ENCODE measurements around the gene TLE1. TPM values are rescaled to one million over a fixed set of nuclear protein-coding genes. Genes with fewer than 3 reads are reported as not detected.

Gene TLE1
- total and polyA plus RNA-seq, 5 donors from 2014 or later = 0.03 to 5.5 (median 0.43) TPM; not detected in 1

DNA sequence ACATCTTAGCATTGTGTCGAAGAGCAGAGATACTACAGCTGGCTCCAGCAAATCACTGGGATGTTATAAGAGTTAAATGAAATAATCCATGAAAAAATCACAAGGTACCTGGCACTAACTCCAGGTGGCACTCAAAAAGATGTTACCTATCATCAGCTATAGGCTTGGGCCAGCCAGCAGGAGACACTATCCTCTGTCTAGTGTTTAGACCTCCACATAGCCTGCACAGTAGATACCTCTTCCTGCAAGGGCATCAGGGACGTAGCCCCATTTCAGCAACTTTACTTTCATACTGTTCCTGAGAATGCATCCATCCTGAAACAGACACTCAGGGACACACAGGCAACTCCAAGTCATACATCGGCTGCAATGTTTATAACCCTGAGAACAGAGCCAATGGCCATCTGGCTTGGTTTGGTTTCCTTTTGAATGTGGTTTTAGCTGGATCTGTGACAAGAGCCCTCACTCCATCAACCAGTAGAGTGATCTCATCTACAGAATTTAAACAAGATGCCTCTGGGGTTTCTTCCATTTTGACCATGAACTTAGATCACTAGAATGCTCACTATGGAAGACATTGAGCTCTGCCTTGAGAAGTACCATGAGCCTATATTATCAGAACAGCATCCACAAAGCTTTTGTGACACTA lies 69.9 kb downstream of the TLE1 start:
- ATAC-seq (ENCODE audit: low read depth in 2 of 2) = no peak
- no peak overlapping the region for H3K27ac ChIP-seq (ENCODE audit: insufficient read depth, low read length, poor library complexity, severe bottlenecking)
- no peaks in the 10 kb centered on the region for H3K36me3 Mint-ChIP-seq
- H3K9me3 Mint-ChIP-seq = peaks cover 0 to 3% (median 0%) of the 10 kb centered on the region in 7 donors
- DNase-seq = no peak
- H3K27me3 Mint-ChIP-seq = no peaks in the 10 kb centered on the region
- no peaks in the 10 kb centered on the region for H3K36me3 ChIP-seq (ENCODE audit: control insufficient read depth, insufficient read depth, low read length)
- H3K4me3 ChIP-seq (ENCODE audit: low read depth, low read length) = no peak overlapping the region
- H3K27ac Mint-ChIP-seq = no peak overlapping the region
- H3K4me1 ChIP-seq (ENCODE audit: control insufficient read depth, insufficient read depth, low read length, poor library complexity, severe bottlenecking) = no peaks in the 10 kb centered on the region
- no peaks in the 10 kb centered on the region for H3K9me3 ChIP-seq (ENCODE audit: control insufficient read depth in 2 of 2, low read length in 2 of 2)
- H3K27me3 ChIP-seq (ENCODE audit: control insufficient read depth, insufficient read depth, low read length) = no peaks in the 10 kb centered on the region
- no peak overlapping the region for H3K4me3 Mint-ChIP-seq
- peaks cover 0 to 2% (median 0%) of the 10 kb centered on the region in 4 donors for H3K4me1 Mint-ChIP-seq

DNA sequence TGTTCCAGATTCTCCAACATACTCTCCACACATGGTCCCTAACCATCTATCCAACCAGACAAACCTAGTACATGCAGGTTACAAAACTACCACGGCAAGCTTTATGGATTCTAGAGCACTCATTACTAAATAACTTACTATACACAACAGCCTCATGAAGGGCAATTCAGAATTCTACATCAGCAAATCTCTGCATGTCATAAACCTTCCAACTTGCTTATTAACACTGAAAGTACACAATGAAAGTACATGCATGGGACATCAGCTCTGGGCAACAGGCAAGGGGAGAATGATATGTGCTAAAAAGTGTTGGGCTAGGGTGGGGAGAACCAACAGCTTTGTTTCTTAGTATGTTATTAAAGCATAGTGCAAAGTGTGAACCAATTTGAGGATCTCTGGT lies 70.4 kb downstream of the TLE1 start:
- peaks cover 0 to 3% (median 0%) of the 10 kb centered on the region in 7 donors for H3K9me3 Mint-ChIP-seq
- H3K27ac Mint-ChIP-seq = no peak overlapping the region
- no peak for ATAC-seq (ENCODE audit: low read depth in 2 of 2)
- peaks cover 0 to 2% (median 0%) of the 10 kb centered on the region in 4 donors for H3K4me1 Mint-ChIP-seq
- Histone ChIP-seq H3K27me3 (ENCODE audit: control insufficient read depth, insufficient read depth, low read length) (no peaks in the 10 kb centered on the region), H3K4me1 (ENCODE audit: control insufficient read depth, insufficient read depth, low read length, poor library complexity, severe bottlenecking) (no peaks in the 10 kb centered on the region), H3K36me3 (ENCODE audit: control insufficient read depth, insufficient read depth, low read length) (no peaks in the 10 kb centered on the region), H3K27ac (ENCODE audit: insufficient read depth, low read length, poor library complexity, severe bottlenecking) (no peak overlapping the region), H3K9me3 (ENCODE audit: control insufficient read depth in 2 of 2, low read length in 2 of 2) (no peaks in the 10 kb centered on the region), H3K4me3 (ENCODE audit: low read depth, low read length) (no peak overlapping the region)
- no peaks in the 10 kb centered on the region for H3K27me3 Mint-ChIP-seq
- H3K4me3 Mint-ChIP-seq = no peak overlapping the region
- DNase-seq = no peak
- no peaks in the 10 kb centered on the region for H3K36me3 Mint-ChIP-seq

- peaks cover 0 to 1% (median 0%) of the 10 kb centered on the region in 7 donors for H3K9me3 Mint-ChIP-seq
- H3K36me3 Mint-ChIP-seq = no peaks in the 10 kb centered on the region
- H3K4me3 Mint-ChIP-seq = no peak overlapping the region
- no peaks in the 10 kb centered on the region for H3K27me3 Mint-ChIP-seq
- Histone ChIP-seq H3K36me3 (ENCODE audit: control insufficient read depth, insufficient read depth, low read length) (no peaks in the 10 kb centered on the region), H3K4me3 (ENCODE audit: low read depth, low read length) (no peak overlapping the region), H3K4me1 (ENCODE audit: control insufficient read depth, insufficient read depth, low read length, poor library complexity, severe bottlenecking) (no peaks in the 10 kb centered on the region), H3K27me3 (ENCODE audit: control insufficient read depth, insufficient read depth, low read length) (no peaks in the 10 kb centered on the region), H3K9me3 (ENCODE audit: control insufficient read depth in 2 of 2, low read length in 2 of 2) (peaks cover 0 to 3% of the 10 kb centered on the region in 2 experiments), H3K27ac (ENCODE audit: insufficient read depth, low read length, poor library complexity, severe bottlenecking) (no peak overlapping the region)
- peaks cover 0 to 2% (median 0%) of the 10 kb centered on the region in 4 donors for H3K4me1 Mint-ChIP-seq
- H3K27ac Mint-ChIP-seq = no peak overlapping the region
- DNase-seq = no peak
- ATAC-seq (ENCODE audit: low read depth in 2 of 2) = no peak
Measured at GRCh38 chr9:81616141-81616540, 73.2 kb downstream of the TLE1 start.

DNA sequence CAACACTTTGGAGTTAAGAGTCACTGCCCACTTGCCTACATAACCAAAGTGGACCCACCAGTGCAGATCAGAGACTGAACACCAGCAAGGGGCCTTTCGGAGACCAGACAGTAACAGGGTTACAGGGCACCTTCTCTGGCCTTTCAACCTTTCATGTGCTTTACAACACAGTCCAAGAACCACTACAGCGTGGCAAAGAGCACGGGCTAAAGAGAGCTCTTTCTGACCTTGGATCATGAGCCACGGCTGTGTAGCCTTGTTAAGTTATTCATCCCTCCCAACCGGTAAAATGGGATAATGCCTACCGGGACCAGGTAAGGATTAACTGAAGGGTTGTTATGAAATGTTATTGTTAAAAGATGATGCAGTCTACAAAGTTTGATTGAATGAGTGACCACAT lies 75.0 kb downstream of the TLE1 start:
- peaks cover 0 to 5% (median 0%) of the 10 kb centered on the region in 7 donors for H3K9me3 Mint-ChIP-seq
- ATAC-seq (ENCODE audit: low read depth in 2 of 2) (no peak), DNase-seq (no peak)
- no peak overlapping the region for H3K27ac Mint-ChIP-seq
- no peaks in the 10 kb centered on the region for H3K36me3 ChIP-seq (ENCODE audit: control insufficient read depth, insufficient read depth, low read length)
- H3K27ac ChIP-seq (ENCODE audit: insufficient read depth, low read length, poor library complexity, severe bottlenecking) = no peak overlapping the region
- no peaks in the 10 kb centered on the region for H3K4me1 Mint-ChIP-seq
- no peaks in the 10 kb centered on the region for H3K36me3 Mint-ChIP-seq
- H3K4me1 ChIP-seq (ENCODE audit: control insufficient read depth, insufficient read depth, low read length, poor library complexity, severe bottlenecking) = no peaks in the 10 kb centered on the region
- H3K4me3 Mint-ChIP-seq = no peak overlapping the region
- H3K27me3 ChIP-seq (ENCODE audit: control insufficient read depth, insufficient read depth, low read length) = no peaks in the 10 kb centered on the region
- no peak overlapping the region for H3K4me3 ChIP-seq (ENCODE audit: low read depth, low read length)
- no peaks in the 10 kb centered on the region for H3K27me3 Mint-ChIP-seq
- peaks cover 0 to 3% of the 10 kb centered on the region in 2 experiments for H3K9me3 ChIP-seq (ENCODE audit: control insufficient read depth in 2 of 2, low read length in 2 of 2)

GRCh38 chr9:81613002-81613812 lies 76.1 kb downstream of the TLE1 start:
- Histone ChIP-seq H3K4me1 (ENCODE audit: control insufficient read depth, insufficient read depth, low read length, poor library complexity, severe bottlenecking) (no peaks in the 10 kb centered on the region), H3K27ac (ENCODE audit: insufficient read depth, low read length, poor library complexity, severe bottlenecking) (no peak overlapping the region), H3K4me3 (ENCODE audit: low read depth, low read length) (no peak overlapping the region), H3K9me3 (ENCODE audit: control insufficient read depth in 2 of 2, low read length in 2 of 2) (peaks cover 0 to 3% of the 10 kb centered on the region in 2 experiments), H3K36me3 (ENCODE audit: control insufficient read depth, insufficient read depth, low read length) (no peaks in the 10 kb centered on the region), H3K27me3 (ENCODE audit: control insufficient read depth, insufficient read depth, low read length) (no peaks in the 10 kb centered on the region)
- Mint-ChIP-seq H3K4me1 (no peaks in the 10 kb centered on the region), H3K27ac (no peak overlapping the region), H3K9me3 (peaks cover 0 to 5% (median 0%) of the 10 kb centered on the region in 7 donors), H3K27me3 (no peaks in the 10 kb centered on the region), H3K4me3 (no peak overlapping the region), H3K36me3 (no peaks in the 10 kb centered on the region)
- no peak for DNase-seq
- no peak for ATAC-seq (ENCODE audit: low read depth in 2 of 2)

DNA sequence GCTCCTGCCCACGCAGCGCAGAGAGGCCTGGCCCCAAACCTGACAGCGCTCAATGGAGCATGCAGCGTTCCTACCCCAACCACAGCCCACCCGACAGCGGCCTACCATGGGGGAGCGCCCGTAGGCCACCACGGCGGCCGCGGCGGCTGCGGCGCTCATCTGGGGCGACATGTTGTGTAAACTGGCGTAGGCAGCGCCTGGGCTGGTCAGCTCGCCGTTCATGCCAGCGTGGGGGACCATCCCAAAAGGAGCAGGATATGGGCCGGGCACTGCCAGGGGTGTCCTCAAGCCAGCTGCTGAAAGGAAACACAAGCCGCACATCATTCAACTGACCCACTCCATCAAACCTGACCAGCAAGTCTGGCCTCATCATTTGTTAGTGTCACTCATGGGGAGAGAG lies 77.7 kb downstream of the TLE1 start:
- Histone ChIP-seq H3K4me3 (ENCODE audit: low read depth, low read length) (no peak overlapping the region), H3K4me1 (ENCODE audit: control insufficient read depth, insufficient read depth, low read length, poor library complexity, severe bottlenecking) (no peaks in the 10 kb centered on the region), H3K27ac (ENCODE audit: insufficient read depth, low read length, poor library complexity, severe bottlenecking) (no peak overlapping the region), H3K9me3 (ENCODE audit: control insufficient read depth in 2 of 2, low read length in 2 of 2) (peaks cover 0 to 3% of the 10 kb centered on the region in 2 experiments), H3K27me3 (ENCODE audit: control insufficient read depth, insufficient read depth, low read length) (no peaks in the 10 kb centered on the region), H3K36me3 (ENCODE audit: control insufficient read depth, insufficient read depth, low read length) (no peaks in the 10 kb centered on the region)
- ATAC-seq (ENCODE audit: low read depth in 2 of 2) (no peak), DNase-seq (no peak)
- no peaks in the 10 kb centered on the region for H3K36me3 Mint-ChIP-seq
- no peak overlapping the region for H3K4me3 Mint-ChIP-seq
- no peaks in the 10 kb centered on the region for H3K27me3 Mint-ChIP-seq
- no peak overlapping the region for H3K27ac Mint-ChIP-seq
- no peaks in the 10 kb centered on the region for H3K4me1 Mint-ChIP-seq
- peaks cover 0 to 6% (median 3%) of the 10 kb centered on the region in 7 donors for H3K9me3 Mint-ChIP-seq

DNA sequence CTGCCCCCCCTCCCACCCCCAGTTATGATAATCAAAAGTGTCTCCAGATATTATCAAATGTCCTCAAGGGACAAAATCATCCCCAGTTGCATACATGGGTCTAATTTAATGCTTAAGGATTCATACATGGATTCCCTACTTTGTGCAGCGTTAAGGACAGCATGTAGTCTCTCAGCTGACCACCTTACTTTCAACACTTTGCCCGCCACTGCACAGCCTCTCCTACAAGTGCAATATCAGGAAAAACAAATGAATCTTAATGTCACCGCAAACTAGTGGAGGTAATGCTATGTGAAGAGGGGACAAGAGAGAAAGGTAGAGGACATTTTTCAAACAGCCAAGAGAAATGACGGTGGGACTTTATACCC lies 78.6 kb downstream of the TLE1 start:
- no peaks in the 10 kb centered on the region for H3K36me3 Mint-ChIP-seq
- ATAC-seq (ENCODE audit: low read depth in 2 of 2) = no peak
- no peaks in the 10 kb centered on the region for H3K27me3 ChIP-seq (ENCODE audit: control insufficient read depth, insufficient read depth, low read length)

More for the DNA sequence above, 78.6 kb downstream of the TLE1 start:
- Histone ChIP-seq H3K4me1 (ENCODE audit: control insufficient read depth, insufficient read depth, low read length, poor library complexity, severe bottlenecking) (no peaks in the 10 kb centered on the region), H3K4me3 (ENCODE audit: low read depth, low read length) (no peak overlapping the region), H3K27ac (ENCODE audit: insufficient read depth, low read length, poor library complexity, severe bottlenecking) (no peak overlapping the region), H3K9me3 (ENCODE audit: control insufficient read depth in 2 of 2, low read length in 2 of 2) (peaks cover 0 to 3% of the 10 kb centered on the region in 2 experiments), H3K36me3 (ENCODE audit: control insufficient read depth, insufficient read depth, low read length) (no peaks in the 10 kb centered on the region)
- H3K27ac Mint-ChIP-seq = no peak overlapping the region
- DNase-seq = no peak
- H3K4me3 Mint-ChIP-seq = no peak overlapping the region
- H3K4me1 Mint-ChIP-seq = no peaks in the 10 kb centered on the region
- no peaks in the 10 kb centered on the region for H3K27me3 Mint-ChIP-seq
- H3K9me3 Mint-ChIP-seq = peaks cover 0 to 6% (median 3%) of the 10 kb centered on the region in 7 donors
